HG02610 (cell line): ENCODE results near the gene SCFD2.

Experiments used
- ATAC-seq: cut with Tn5 transposase; IDR thresholded peaks from one replicate; pipeline ENCODE4 v1.9.1; 2021; ENCODE audit warnings: mild to moderate bottlenecking, moderate library complexity; ENCODE audit not compliant: unreplicated experiment

SCFD2 gene

GRCh38 chr4:53118676-53119075 is 247.2 kb downstream of the SCFD2 start:
- no peak for ATAC-seq

GRCh38 chr4:53116954-53117353 is 248.9 kb downstream of the SCFD2 start:
- peak; percentile 64 for ATAC-seq

- peak; percentile 92 for ATAC-seq
Measured at GRCh38 chr4:53113431-53114225, 252.2 kb downstream of the SCFD2 start.

GRCh38 chr4:53105313-53105712 is 260.5 kb downstream of the SCFD2 start:
- no peak for ATAC-seq

GRCh38 chr4:53103481-53103880 is 262.4 kb downstream of the SCFD2 start:
- no peak for ATAC-seq

GRCh38 chr4:53101191-53101581 is 264.7 kb downstream of the SCFD2 start:
- ATAC-seq, result no peak

GRCh38 chr4:53100501-53101190 is 265.2 kb downstream of the SCFD2 start:
- ATAC-seq, result no peak

- no peak for ATAC-seq
Measured at GRCh38 chr4:53098681-53099121, 267.2 kb downstream of the SCFD2 start.

GRCh38 chr4:53094040-53094439 is 271.8 kb downstream of the SCFD2 start:
- no peak for ATAC-seq

- no peak for ATAC-seq
Measured at GRCh38 chr4:53089936-53090729, 275.7 kb downstream of the SCFD2 start.

GRCh38 chr4:53088152-53088551 is 277.7 kb downstream of the SCFD2 start:
- ATAC-seq, result no peak

GRCh38 chr4:53076374-53076958 is 289.4 kb downstream of the SCFD2 start:
- ATAC-seq, result no peak

GRCh38 chr4:53075162-53075785 is 290.6 kb downstream of the SCFD2 start:
- peak; percentile 64 for ATAC-seq

- no peak for ATAC-seq
Measured at GRCh38 chr4:53068755-53069330, 297.0 kb downstream of the SCFD2 start.

GRCh38 chr4:53067125-53067802 is 298.6 kb downstream of the SCFD2 start:
- ATAC-seq, result no peak

- ATAC-seq, result no peak
Measured at GRCh38 chr4:53066155-53066554, 299.7 kb downstream of the SCFD2 start.

- ATAC-seq, result no peak
Measured at GRCh38 chr4:53064609-53065008, 301.3 kb downstream of the SCFD2 start.

GRCh38 chr4:53061091-53061850 is 304.6 kb downstream of the SCFD2 start:
- ATAC-seq, result no peak

- no peak for ATAC-seq
Measured at GRCh38 chr4:53060278-53060677, 305.6 kb downstream of the SCFD2 start.
